GM12875 (cell line): ENCODE results near the gene INPPL1.

Source experiments
- H3K4me3 ChIP-seq: one replicate; pipeline ENCODE4 v1.5.1; 2011; ENCODE audit warnings: low read depth, low read length, control low read depth
- TF ChIP-seq, protein P1 (sequence below): IDR thresholded peaks from 2 replicates; pipeline ENCODE4 v1.5.1; 2011; ENCODE audit warnings: low read depth, mild to moderate bottlenecking, control low read depth, inconsistent platforms, low read length, moderate library complexity, borderline replicate concordance; ENCODE audit not compliant: insufficient read depth

Gene INPPL1

DNA sequence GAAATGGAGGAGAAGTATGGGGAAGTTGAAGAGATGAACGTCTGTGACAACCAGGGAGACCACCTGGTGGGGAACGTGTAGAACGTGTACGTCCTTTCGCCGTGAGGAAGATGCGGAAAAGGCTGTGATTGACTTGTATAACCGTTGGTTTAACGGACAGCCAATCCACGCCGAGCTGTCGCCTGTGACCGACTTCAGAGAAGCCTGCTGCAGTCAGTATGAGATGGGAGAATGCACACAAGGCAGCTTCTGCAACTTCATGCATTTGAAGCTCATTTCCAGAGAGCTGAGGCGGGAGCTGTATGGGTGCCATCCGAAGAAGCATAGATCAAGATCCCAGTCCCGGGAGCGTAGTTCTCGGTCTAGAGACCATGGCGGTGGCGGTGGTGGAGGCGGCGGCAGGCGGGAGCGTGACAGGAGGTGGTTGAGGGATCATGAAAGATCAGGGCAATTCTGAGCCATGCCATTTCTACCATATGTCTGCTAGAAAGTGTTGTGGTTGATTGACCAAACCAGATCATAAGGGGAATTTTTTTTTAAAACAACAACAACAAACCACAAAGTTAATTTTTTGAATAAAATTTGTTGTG is 56.3 kb downstream of the INPPL1 start:
- TF ChIP-seq, protein P1, sequence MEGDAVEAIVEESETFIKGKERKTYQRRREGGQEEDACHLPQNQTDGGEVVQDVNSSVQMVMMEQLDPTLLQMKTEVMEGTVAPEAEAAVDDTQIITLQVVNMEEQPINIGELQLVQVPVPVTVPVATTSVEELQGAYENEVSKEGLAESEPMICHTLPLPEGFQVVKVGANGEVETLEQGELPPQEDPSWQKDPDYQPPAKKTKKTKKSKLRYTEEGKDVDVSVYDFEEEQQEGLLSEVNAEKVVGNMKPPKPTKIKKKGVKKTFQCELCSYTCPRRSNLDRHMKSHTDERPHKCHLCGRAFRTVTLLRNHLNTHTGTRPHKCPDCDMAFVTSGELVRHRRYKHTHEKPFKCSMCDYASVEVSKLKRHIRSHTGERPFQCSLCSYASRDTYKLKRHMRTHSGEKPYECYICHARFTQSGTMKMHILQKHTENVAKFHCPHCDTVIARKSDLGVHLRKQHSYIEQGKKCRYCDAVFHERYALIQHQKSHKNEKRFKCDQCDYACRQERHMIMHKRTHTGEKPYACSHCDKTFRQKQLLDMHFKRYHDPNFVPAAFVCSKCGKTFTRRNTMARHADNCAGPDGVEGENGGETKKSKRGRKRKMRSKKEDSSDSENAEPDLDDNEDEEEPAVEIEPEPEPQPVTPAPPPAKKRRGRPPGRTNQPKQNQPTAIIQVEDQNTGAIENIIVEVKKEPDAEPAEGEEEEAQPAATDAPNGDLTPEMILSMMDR = no peak
- H3K4me3 ChIP-seq = no peak overlapping the region

DNA sequence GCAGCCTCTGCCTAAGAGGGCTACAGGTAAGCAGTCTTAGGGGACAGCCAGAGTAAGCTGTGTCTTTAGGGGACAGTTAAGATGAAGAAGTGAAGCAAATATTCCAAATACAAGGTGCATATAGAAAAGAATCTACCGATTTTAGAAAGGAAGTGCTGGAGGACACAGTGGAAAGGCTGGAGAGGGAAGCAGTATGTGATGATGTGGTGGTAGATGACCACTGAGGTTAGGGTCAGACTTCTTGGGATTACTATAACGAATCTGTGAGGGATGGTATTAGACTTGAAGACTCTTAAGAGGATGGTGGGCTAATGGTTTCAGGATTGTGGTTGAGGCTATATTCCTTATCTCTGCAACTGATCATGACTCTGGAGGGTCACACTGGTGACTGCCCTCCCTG is 59.4 kb downstream of the INPPL1 start:
- TF ChIP-seq, protein P1 = no peak
- H3K4me3 ChIP-seq = no peak overlapping the region

DNA sequence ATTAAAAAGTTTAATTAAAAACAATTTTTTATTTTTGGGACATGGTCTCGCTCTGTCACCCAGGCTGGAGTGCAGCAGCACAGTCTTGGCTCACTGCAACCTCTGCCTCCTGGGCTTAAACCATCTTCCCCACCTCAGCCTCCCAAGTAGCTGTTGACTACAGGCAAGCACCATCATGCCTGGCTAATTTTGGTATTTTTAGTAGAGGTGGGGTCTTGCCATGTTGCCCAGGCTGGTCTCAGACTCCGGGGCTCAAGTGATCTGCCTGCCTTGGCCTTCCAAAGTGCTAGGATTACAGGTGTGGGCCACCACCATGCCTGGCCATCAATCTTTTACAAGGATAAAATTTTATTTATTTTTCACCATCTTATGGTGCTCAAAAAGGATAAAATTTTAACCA is 62.7 kb downstream of the INPPL1 start:
- H3K4me3 ChIP-seq = no peak overlapping the region
- TF ChIP-seq, protein P1 = no peak
